Tibial artery (tissue), 4 donors: ENCODE measurements around the gene MTERF1.

Source experiments
- DNase-seq, 2 donors: peaks; one replicate each; pipeline ENCODE4 v3.0.0-alpha.2; 2019
- H3K27ac ChIP-seq, 2 donors: fragments of 200-600 bp; sonication (generic) in 1 of 2; 1 replicate in 1 of 2; 2 replicates in 1 of 2; pipeline ENCODE4 v1.5.1; 2018 to 2019; ENCODE audit warnings: mild to moderate bottlenecking in 1 of 2
- H3K27me3 ChIP-seq, 2 donors: fragments of 200-600 bp; sonication (generic) in 1 of 2; one replicate each; pipeline versions ENCODE4 v1.5.1 to v1.6.0; 2016 to 2019
- H3K36me3 ChIP-seq, 3 donors: fragments of 200-600 bp; sonication (generic) in 2 of 3; one replicate each; pipeline ENCODE4 v1.5.1; 2016 to 2019; ENCODE audit warnings: mild to moderate bottlenecking in 2 of 3
- H3K4me1 ChIP-seq, 4 donors: fragments of 200-600 bp; sonication (generic) in 2 of 4; 1 replicate in 3 of 4; 2 replicates in 1 of 4; pipeline ENCODE4 v1.5.1; 2016 to 2019
- H3K4me3 ChIP-seq, 2 donors: fragments of 200-600 bp; sonication (generic) in 1 of 2; 1 replicate in 1 of 2; 2 replicates in 1 of 2; pipeline ENCODE4 v1.5.1; 2018 to 2019; ENCODE audit warnings: mild to moderate bottlenecking in 2 of 2
- H3K9me3 ChIP-seq, 3 donors: fragments of 200-600 bp; sonication (generic) in 1 of 3; one replicate each; pipeline ENCODE4 v1.5.1; 2016 to 2019
- intact Hi-C: fragments of 100-400 bp; cut with DNase I; formaldehyde crosslinking; loops from one replicate; pipeline ENCODE4 v1.15.0; 2023; ENCODE audit warnings: low total_unique reads
- TF ChIP-seq, protein P1 (sequence below), 2 experiments: fragments of 200-600 bp in 1 of 2; fragments of 450-650 bp in 1 of 2; IDR thresholded peaks; one replicate each; pipeline ENCODE4 v1.5.1; 2017 to 2019; ENCODE audit warnings: antibody characterized with exemption in 2 of 2, mild to moderate bottlenecking in 1 of 2, moderate library complexity in 1 of 2

The MTERF1 gene

DNA sequence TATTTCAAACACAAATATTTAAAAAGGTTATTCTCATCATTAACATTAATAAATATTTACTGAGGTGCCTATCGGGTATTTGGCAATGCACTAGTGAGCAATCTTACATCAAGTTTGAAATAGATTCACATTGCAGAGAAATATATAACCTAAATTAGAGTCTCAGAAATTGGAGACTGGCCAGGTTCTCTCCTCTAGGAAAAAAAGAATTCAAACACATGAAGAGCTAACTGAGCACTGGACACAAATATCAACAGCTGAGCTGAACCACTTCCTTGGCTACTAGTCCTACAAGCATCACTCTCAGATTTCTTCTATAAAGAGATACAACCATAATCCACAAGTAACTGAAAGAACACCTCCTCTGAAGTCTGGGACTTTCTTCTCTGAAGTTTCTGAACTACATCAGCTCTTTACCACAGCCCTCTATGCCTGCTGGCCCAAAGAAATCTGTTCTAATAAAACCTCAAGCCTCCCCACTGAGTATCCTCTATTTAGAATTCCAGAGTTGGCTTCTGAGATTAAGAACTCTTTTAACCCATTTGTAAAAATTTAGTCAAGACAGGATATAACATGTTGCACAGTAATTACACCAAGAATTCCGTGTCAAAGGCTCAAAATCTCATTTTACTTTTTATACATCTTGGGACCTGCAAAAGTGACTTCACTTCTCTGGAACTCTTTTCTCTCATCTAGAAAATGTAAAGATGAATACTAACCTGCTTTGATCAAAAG is 45.2 kb downstream of the MTERF1 start:
- Histone ChIP-seq H3K9me3 (no peaks in the 10 kb centered on the region), H3K4me3 (no peak overlapping the region), H3K36me3 (no peaks in the 10 kb centered on the region), H3K27ac (no peak overlapping the region), H3K4me1 (no peaks in the 10 kb centered on the region), H3K27me3 (no peaks in the 10 kb centered on the region)
- no peak for DNase-seq
- TF ChIP-seq, protein P1, sequence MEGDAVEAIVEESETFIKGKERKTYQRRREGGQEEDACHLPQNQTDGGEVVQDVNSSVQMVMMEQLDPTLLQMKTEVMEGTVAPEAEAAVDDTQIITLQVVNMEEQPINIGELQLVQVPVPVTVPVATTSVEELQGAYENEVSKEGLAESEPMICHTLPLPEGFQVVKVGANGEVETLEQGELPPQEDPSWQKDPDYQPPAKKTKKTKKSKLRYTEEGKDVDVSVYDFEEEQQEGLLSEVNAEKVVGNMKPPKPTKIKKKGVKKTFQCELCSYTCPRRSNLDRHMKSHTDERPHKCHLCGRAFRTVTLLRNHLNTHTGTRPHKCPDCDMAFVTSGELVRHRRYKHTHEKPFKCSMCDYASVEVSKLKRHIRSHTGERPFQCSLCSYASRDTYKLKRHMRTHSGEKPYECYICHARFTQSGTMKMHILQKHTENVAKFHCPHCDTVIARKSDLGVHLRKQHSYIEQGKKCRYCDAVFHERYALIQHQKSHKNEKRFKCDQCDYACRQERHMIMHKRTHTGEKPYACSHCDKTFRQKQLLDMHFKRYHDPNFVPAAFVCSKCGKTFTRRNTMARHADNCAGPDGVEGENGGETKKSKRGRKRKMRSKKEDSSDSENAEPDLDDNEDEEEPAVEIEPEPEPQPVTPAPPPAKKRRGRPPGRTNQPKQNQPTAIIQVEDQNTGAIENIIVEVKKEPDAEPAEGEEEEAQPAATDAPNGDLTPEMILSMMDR (IDR thresholded peaks at IDR 0.05) = no peak
- intact Hi-C loops = no loop called here

DNA sequence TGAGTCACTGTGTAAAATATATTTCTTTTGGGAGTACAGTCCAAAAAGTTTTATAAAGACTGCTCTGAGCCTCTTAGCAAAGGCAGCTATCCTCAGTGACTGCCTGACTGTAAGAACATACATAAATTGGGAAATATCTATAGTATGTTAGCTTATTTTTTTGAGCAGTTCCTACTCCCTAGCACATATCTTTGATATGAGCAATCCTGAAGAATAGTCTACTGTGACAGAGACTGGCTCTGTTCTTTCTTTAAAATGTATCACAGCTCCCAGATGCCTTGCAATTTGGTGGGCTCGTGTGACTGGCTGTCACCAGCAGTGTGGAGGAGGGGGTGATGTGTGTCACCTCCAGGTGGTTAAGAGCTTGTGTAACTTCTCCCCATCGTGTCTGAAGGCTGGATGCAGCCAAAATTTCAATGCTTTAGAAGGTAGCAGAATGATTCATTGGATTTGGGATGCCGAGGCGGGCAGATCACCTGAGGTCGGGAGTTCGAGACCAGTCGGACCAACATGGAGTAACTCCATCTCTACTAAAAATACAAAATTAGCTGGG is 47.9 kb downstream of the MTERF1 start:
- no peaks in the 10 kb centered on the region for H3K9me3 ChIP-seq
- intact Hi-C loops = no loop called here
- TF ChIP-seq, protein P1 (IDR thresholded peaks at IDR 0.05) = no peak
- H3K4me3 ChIP-seq = no peak overlapping the region
- H3K27me3 ChIP-seq = no peaks in the 10 kb centered on the region
- no peaks in the 10 kb centered on the region for H3K4me1 ChIP-seq
- H3K27ac ChIP-seq = no peak overlapping the region
- DNase-seq = no peak
- no peaks in the 10 kb centered on the region for H3K36me3 ChIP-seq

GRCh38 chr7:91827169-91827568 is 53.3 kb downstream of the MTERF1 start:
- DNase-seq = no peak
- H3K9me3 ChIP-seq = peaks cover 0 to 3% (median 0%) of the 10 kb centered on the region in 3 donors
- peaks cover 0 to 7% (median 0%) of the 10 kb centered on the region in 3 donors for H3K36me3 ChIP-seq
- no peaks in the 10 kb centered on the region for H3K4me1 ChIP-seq
- TF ChIP-seq, protein P1 (IDR thresholded peaks at IDR 0.05) = no peak
- H3K27me3 ChIP-seq = no peaks in the 10 kb centered on the region
- H3K4me3 ChIP-seq = no peak overlapping the region
- H3K27ac ChIP-seq = no peak overlapping the region
- intact Hi-C loops = no loop called here

GRCh38 chr7:91826377-91826776 is 54.1 kb downstream of the MTERF1 start:
- DNase-seq = no peak
- no peaks in the 10 kb centered on the region for H3K27me3 ChIP-seq

DNA sequence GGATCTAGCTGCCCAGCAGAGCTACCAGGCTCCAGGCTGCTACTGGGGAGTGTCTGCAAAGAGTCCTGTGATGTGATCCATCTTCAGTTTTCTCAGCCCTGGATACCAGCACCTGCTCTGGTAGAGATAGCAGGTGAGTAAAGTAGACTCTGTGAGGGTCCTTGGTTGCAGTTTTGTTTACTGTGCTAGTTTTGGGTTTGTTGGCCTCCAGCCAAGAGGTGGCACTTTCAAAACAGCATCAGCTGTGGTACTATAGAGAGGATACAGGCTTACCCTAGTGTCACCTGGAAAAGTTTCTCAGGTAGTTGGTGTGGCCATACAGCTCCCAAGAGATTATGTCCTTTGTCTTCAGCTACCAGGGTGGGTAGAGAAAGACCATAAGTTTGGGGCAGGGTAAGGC is 56.3 kb downstream of the MTERF1 start:
- Histone ChIP-seq H3K4me3 (no peak overlapping the region), H3K9me3 (peaks cover 0 to 33% (median 0%) of the 10 kb centered on the region in 3 donors), H3K27ac (no peak overlapping the region), H3K36me3 (peaks cover 0 to 7% (median 0%) of the 10 kb centered on the region in 3 donors), H3K4me1 (no peaks in the 10 kb centered on the region), H3K27me3 (no peaks in the 10 kb centered on the region)
- intact Hi-C loops = loop anchor here (5.0 kb wide), 1 partner anchor 318 kb away; no protein-coding TSS in a partner anchor
- TF ChIP-seq, protein P1 (IDR thresholded peaks at IDR 0.05) = no peak
- DNase-seq = no peak

More at GRCh38 chr7:91826377-91826776, 54.1 kb downstream of the MTERF1 start:
- TF ChIP-seq, protein P1 (IDR thresholded peaks at IDR 0.05) = no peak
- H3K4me3 ChIP-seq = no peak overlapping the region
- no peak overlapping the region for H3K27ac ChIP-seq
- H3K36me3 ChIP-seq = peaks cover 0 to 7% (median 0%) of the 10 kb centered on the region in 3 donors
- H3K4me1 ChIP-seq = no peaks in the 10 kb centered on the region
- intact Hi-C loops = no loop called here
- peaks cover 0 to 11% (median 0%) of the 10 kb centered on the region in 3 donors for H3K9me3 ChIP-seq
